Measurements from ENCODE around the gene PATL1.

DNA sequence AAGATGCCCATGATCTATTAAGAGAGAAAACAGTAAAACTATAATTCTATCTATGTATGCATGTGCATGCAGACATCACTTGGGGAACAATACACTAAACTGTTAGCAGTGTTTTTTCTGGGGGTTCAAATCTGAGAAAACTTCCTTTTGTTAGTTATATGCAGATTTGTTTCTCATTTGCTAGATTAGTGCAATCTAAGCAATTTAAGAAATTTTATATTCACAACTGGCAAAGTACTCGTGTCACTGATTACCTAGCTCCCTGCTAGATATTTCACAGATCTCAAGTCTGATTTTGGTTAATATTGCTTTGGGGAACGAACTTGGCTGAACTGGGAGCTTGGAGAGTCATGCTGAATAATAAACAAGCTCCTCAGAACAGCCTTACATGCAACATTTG, 38.3 kb downstream of the PATL1 start:
- TF ChIP-seq, protein P1, sequence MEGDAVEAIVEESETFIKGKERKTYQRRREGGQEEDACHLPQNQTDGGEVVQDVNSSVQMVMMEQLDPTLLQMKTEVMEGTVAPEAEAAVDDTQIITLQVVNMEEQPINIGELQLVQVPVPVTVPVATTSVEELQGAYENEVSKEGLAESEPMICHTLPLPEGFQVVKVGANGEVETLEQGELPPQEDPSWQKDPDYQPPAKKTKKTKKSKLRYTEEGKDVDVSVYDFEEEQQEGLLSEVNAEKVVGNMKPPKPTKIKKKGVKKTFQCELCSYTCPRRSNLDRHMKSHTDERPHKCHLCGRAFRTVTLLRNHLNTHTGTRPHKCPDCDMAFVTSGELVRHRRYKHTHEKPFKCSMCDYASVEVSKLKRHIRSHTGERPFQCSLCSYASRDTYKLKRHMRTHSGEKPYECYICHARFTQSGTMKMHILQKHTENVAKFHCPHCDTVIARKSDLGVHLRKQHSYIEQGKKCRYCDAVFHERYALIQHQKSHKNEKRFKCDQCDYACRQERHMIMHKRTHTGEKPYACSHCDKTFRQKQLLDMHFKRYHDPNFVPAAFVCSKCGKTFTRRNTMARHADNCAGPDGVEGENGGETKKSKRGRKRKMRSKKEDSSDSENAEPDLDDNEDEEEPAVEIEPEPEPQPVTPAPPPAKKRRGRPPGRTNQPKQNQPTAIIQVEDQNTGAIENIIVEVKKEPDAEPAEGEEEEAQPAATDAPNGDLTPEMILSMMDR (IDR thresholded peaks at IDR 0.05; ENCODE audit: control extremely low read depth in 1 of 3, insufficient read depth in 1 of 3, low read depth in 1 of 3, low read length in 3 of 3), result no peak
- TF ChIP-seq TEAD4 (IDR thresholded peaks at IDR 0.05; ENCODE audit: low read depth, low read length), result no peak

All from H1 (cell line).